SK-N-SH (cell line): ENCODE data around the gene CSTF2T. TPM values are rescaled to one million over a fixed set of nuclear protein-coding genes. Genes with fewer than 3 reads are reported as not detected.

ENCODE experiments used
- CTCF ChIA-PET: fragments of 300-600, 350-600 bp; formaldehyde crosslinking; extraction: SDS; loops from one replicate; lab custom pipeline; 2021; lab: Yijun Ruan, JAX
- POLR2A ChIA-PET: fragments of 350-600 bp; sonication (Branson Sonifier 250); formaldehyde crosslinking; extraction: SDS; loops from one replicate; lab custom pipeline; 2020; ENCODE audit warnings: antibody characterized with exemption, inconsistent platforms; lab: Yijun Ruan, JAX
- DNase-seq: peaks from one replicate; pipeline ENCODE4 v3.0.0; 2012
- H2AFZ ChIP-seq: fragments of 200-600 bp; sonication (generic); 2 replicates; pipeline ENCODE4 v1.8.1; 2016; ENCODE audit warnings: antibody characterized with exemption, mild to moderate bottlenecking, low read depth
- H3F3A ChIP-seq: fragments of 200-600 bp; sonication (generic); replicated peaks from 2 replicates; pipeline ENCODE3; 2016; ENCODE audit warnings: antibody characterized with exemption, mild to moderate bottlenecking; ENCODE audit not compliant: insufficient read depth
- H3K27ac ChIP-seq, 2 experiments: fragments of 200-500 bp in 1 of 2; fragments of 200-600 bp in 1 of 2; sonication (Bioruptor generic) in 1 of 2; sonication (generic), shearing (Covaris generic) in 1 of 2; 2 replicates each; pipeline versions ENCODE4 v1.5.1 to v1.6.1; 2014 to 2016; ENCODE audit warnings: low read depth in 2 of 2, inconsistent platforms in 1 of 2, low read length in 1 of 2, mild to moderate bottlenecking in 1 of 2, mixed read lengths in 1 of 2
- H3K27me3 ChIP-seq: fragments of 200-600 bp; sonication (generic), shearing (Covaris generic); 2 replicates; pipeline ENCODE4 v1.6.1; 2016; ENCODE audit warnings: mixed run types; ENCODE audit not compliant: insufficient read depth
- H3K36me3 ChIP-seq, 2 experiments: fragments of 200-500 bp in 1 of 2; fragments of 200-600 bp in 1 of 2; sonication (Bioruptor generic) in 1 of 2; sonication (generic) in 1 of 2; replicated peaks in 1 of 2; 2 replicates each; pipeline versions ENCODE3 to v1.5.1; 2014 to 2016; ENCODE audit warnings: low read length in 1 of 2, mild to moderate bottlenecking in 1 of 2; ENCODE audit not compliant: insufficient read depth in 2 of 2, control insufficient read depth in 1 of 2
- H3K4me1 ChIP-seq, 2 experiments: fragments of 200-500 bp in 1 of 2; fragments of 200-600 bp in 1 of 2; sonication (Bioruptor generic) in 1 of 2; sonication (generic), shearing (Covaris generic) in 1 of 2; 2 replicates each; pipeline versions ENCODE4 v1.5.1 to v1.6.1; 2014 to 2016; ENCODE audit warnings: low read depth in 1 of 2, low read length in 1 of 2, mixed run types in 1 of 2; ENCODE audit not compliant: insufficient read depth in 2 of 2, control insufficient read depth in 1 of 2
- H3K4me2 ChIP-seq: fragments of 200-600 bp; sonication (generic), shearing (Covaris generic); 2 replicates; pipeline ENCODE4 v1.6.1; 2017; ENCODE audit warnings: mixed run types
- H3K4me3 ChIP-seq, 2 experiments: fragments of 200-500 bp in 1 of 2; fragments of 200-600 bp in 1 of 2; sonication (Bioruptor generic) in 1 of 2; sonication (generic), shearing (Covaris generic) in 1 of 2; 2 replicates each; pipeline versions ENCODE4 v1.5.1 to v1.8.1; 2014 to 2016; ENCODE audit warnings: low read depth in 2 of 2, inconsistent platforms in 1 of 2, low read length in 1 of 2, mild to moderate bottlenecking in 1 of 2, mixed read lengths in 1 of 2, moderate library complexity in 1 of 2
- H3K79me2 ChIP-seq: fragments of 200-600 bp; sonication (generic); 2 replicates; pipeline ENCODE4 v1.8.1; 2017; ENCODE audit warnings: mild to moderate bottlenecking; ENCODE audit not compliant: insufficient read depth
- H3K9ac ChIP-seq: fragments of 200-600 bp; sonication (generic); 2 replicates; pipeline ENCODE4 v1.6.1; 2017; ENCODE audit warnings: mixed run types
- H3K9me2 ChIP-seq: fragments of 200-600 bp; sonication (generic); 2 replicates; pipeline ENCODE4 v1.6.1; 2017; ENCODE audit warnings: mixed run types
- H3K9me3 ChIP-seq: fragments of 200-600 bp; sonication (generic); 2 replicates; pipeline ENCODE4 v1.6.1; 2017; ENCODE audit warnings: mixed run types, mild to moderate bottlenecking, moderate library complexity
- H4K20me1 ChIP-seq: fragments of 200-600 bp; sonication (generic); 2 replicates; pipeline ENCODE4 v1.6.1; 2017; ENCODE audit warnings: mild to moderate bottlenecking, mixed run types; ENCODE audit not compliant: insufficient read depth
- ELF1 ChIP-seq: IDR thresholded peaks from 2 replicates; pipeline ENCODE4 v1.4.0; 2012
- EZH2phosphoT487 ChIP-seq: fragments of 200-600 bp; sonication (generic); IDR thresholded peaks from 2 replicates; pipeline ENCODE4 v1.6.1; 2017; ENCODE audit warnings: low read depth, mixed run types, mild to moderate bottlenecking, antibody characterized with exemption, moderate library complexity, borderline replicate concordance
- FOSL2 ChIP-seq: IDR thresholded peaks from 2 replicates; pipeline ENCODE4 v1.4.0; 2012; ENCODE audit warnings: low read depth, mild to moderate bottlenecking, moderate library complexity, borderline replicate concordance
- MEF2A ChIP-seq: IDR thresholded peaks from 2 replicates; pipeline ENCODE4 v1.4.0; 2012; ENCODE audit warnings: low read depth, borderline replicate concordance
- POLR2AphosphoS5 ChIP-seq: IDR thresholded peaks from 2 replicates; pipeline ENCODE4 v1.6.1; 2012; ENCODE audit warnings: low read depth, low read length
- RAD21 ChIP-seq: IDR thresholded peaks from 2 replicates; pipeline ENCODE4 v1.6.1; 2012; ENCODE audit warnings: mild to moderate bottlenecking, low read length
- RCOR1 ChIP-seq: fragments of 150-350 bp; IDR thresholded peaks from 2 replicates; pipeline ENCODE4 v1.6.1; 2017; ENCODE audit warnings: antibody characterized with exemption, low read length
- RFX5 ChIP-seq: IDR thresholded peaks from 2 replicates; pipeline ENCODE4 v1.6.1; 2012; ENCODE audit warnings: mild to moderate bottlenecking, improper control_type of control experiment, low read length
- SMC3 ChIP-seq: IDR thresholded peaks from 2 replicates; pipeline ENCODE4 v1.6.1; 2012; ENCODE audit warnings: low read depth, low read length, improper control_type of control experiment
- TAF1 ChIP-seq: IDR thresholded peaks from 2 replicates; pipeline ENCODE4 v1.6.1; 2012; ENCODE audit warnings: low read depth, mild to moderate bottlenecking, low read length, moderate library complexity, borderline replicate concordance
- TCF12 ChIP-seq: IDR thresholded peaks from 2 replicates; pipeline ENCODE4 v1.4.0; 2012
- TEAD4 ChIP-seq: IDR thresholded peaks from 2 replicates; pipeline ENCODE4 v1.4.0; 2012; ENCODE audit warnings: mild to moderate bottlenecking, borderline replicate concordance; ENCODE audit not compliant: insufficient read depth
- YY1 ChIP-seq: IDR thresholded peaks from 2 replicates; pipeline ENCODE4 v1.4.0; 2012; ENCODE audit warnings: low read depth, mild to moderate bottlenecking
- WGBS: methylation state at CpG from one replicate; pipeline ENCODE4 v1.1.6; 2017; ENCODE audit warnings: low lambda C conversion rate; 5-methylcytosine and 5-hydroxymethylcytosine counted together
- polyA plus RNA-seq, 3 experiments: library from polyadenylated mRNA; depleted of rRNA; stranded (reverse); fragments of >200 nt; gene quantifications; 2 replicates each; pipeline ENCODE4 v1.2.3, GENCODE V29; 2012
- TF ChIP-seq, protein P1 (sequence below): fragments of 200-600 bp; sonication (generic); IDR thresholded peaks from 2 replicates; pipeline ENCODE4 v1.6.1; 2017; ENCODE audit warnings: antibody characterized with exemption, mild to moderate bottlenecking, moderate library complexity
- TF ChIP-seq, protein P2 (sequence below): IDR thresholded peaks from 2 replicates; pipeline ENCODE4 v1.4.0; 2012; ENCODE audit warnings: low read depth, borderline replicate concordance
- TF ChIP-seq, protein P3 (sequence below): IDR thresholded peaks from 2 replicates; pipeline ENCODE4 v1.4.0; 2012; ENCODE audit warnings: low read depth

The CSTF2T gene
- polyA plus RNA-seq, 1 of the 3 experiments (the other 2 are of a cell fraction) = 4.3 TPM

DNA sequence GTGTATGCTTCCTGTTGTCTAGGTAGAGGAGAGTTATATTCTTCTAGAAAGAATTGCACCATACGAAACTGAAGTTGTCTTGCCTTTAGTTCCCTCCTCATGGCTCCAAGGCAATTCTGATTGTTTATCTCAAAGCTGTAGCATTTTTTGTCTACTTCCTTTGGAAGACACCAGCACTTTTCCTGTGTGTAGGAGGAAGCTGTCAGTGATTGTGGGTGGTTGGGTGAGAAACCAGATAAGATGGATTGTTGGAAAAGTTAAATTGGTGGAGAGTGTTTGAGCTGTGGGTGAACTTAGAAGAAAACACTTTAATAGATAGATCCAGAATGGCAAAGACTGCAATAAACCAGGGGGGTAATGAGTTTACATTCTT lies 12.1 kb upstream of the CSTF2T start:
- Histone ChIP-seq H3K9ac (no peak overlapping the region), H3K4me3 (no peak overlapping the region), H2AFZ (no peak overlapping the region), H3K4me1 (no peaks in the 10 kb centered on the region; a peak in 2 of 4 replicates), H3F3A (no peaks in the 10 kb centered on the region), H3K79me2 (no peaks in the 10 kb centered on the region), H3K9me2 (no peaks in the 10 kb centered on the region), H3K27me3 (no peaks in the 10 kb centered on the region), H3K9me3 (no peaks in the 10 kb centered on the region), H3K36me3 (no peaks in the 10 kb centered on the region), H4K20me1 (no peaks in the 10 kb centered on the region), H3K27ac (no peak overlapping the region), H3K4me2 (no peak overlapping the region)
- CTCF ChIA-PET = no interaction called here
- TF ChIP-seq, protein P1, sequence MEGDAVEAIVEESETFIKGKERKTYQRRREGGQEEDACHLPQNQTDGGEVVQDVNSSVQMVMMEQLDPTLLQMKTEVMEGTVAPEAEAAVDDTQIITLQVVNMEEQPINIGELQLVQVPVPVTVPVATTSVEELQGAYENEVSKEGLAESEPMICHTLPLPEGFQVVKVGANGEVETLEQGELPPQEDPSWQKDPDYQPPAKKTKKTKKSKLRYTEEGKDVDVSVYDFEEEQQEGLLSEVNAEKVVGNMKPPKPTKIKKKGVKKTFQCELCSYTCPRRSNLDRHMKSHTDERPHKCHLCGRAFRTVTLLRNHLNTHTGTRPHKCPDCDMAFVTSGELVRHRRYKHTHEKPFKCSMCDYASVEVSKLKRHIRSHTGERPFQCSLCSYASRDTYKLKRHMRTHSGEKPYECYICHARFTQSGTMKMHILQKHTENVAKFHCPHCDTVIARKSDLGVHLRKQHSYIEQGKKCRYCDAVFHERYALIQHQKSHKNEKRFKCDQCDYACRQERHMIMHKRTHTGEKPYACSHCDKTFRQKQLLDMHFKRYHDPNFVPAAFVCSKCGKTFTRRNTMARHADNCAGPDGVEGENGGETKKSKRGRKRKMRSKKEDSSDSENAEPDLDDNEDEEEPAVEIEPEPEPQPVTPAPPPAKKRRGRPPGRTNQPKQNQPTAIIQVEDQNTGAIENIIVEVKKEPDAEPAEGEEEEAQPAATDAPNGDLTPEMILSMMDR = no peak
- TF ChIP-seq FOSL2 = no peak
- TF ChIP-seq ELF1 = no peak
- TF ChIP-seq EZH2phosphoT487 = no peak
- TF ChIP-seq, protein P2, sequence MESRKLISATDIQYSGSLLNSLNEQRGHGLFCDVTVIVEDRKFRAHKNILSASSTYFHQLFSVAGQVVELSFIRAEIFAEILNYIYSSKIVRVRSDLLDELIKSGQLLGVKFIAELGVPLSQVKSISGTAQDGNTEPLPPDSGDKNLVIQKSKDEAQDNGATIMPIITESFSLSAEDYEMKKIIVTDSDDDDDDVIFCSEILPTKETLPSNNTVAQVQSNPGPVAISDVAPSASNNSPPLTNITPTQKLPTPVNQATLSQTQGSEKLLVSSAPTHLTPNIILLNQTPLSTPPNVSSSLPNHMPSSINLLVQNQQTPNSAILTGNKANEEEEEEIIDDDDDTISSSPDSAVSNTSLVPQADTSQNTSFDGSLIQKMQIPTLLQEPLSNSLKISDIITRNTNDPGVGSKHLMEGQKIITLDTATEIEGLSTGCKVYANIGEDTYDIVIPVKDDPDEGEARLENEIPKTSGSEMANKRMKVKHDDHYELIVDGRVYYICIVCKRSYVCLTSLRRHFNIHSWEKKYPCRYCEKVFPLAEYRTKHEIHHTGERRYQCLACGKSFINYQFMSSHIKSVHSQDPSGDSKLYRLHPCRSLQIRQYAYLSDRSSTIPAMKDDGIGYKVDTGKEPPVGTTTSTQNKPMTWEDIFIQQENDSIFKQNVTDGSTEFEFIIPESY = no peak
- no peak for TF ChIP-seq RAD21
- TF ChIP-seq, protein P3, sequence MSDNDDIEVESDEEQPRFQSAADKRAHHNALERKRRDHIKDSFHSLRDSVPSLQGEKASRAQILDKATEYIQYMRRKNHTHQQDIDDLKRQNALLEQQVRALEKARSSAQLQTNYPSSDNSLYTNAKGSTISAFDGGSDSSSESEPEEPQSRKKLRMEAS = no peak
- TF ChIP-seq POLR2AphosphoS5 = no peak
- TF ChIP-seq MEF2A = no peak
- no peak for TF ChIP-seq SMC3
- TF ChIP-seq YY1 = no peak
- no peak for TF ChIP-seq TCF12
- no peak for TF ChIP-seq TEAD4
- TF ChIP-seq RCOR1 = no peak
- TF ChIP-seq RFX5 = no peak
- TF ChIP-seq TAF1 = no peak
- DNase-seq = no peak
- POLR2A ChIA-PET = no interaction called here
- 67% methylated on average over 1 of the region's 1 CpG for WGBS
